HG02973 (cell line): ENCODE results near the gene DHX58.

Experiments used
- ATAC-seq: cut with Tn5 transposase; IDR thresholded peaks from one replicate; pipeline ENCODE4 v1.9.1; 2021; ENCODE audit warnings: moderate library complexity; ENCODE audit not compliant: unreplicated experiment

DHX58 gene

DNA sequence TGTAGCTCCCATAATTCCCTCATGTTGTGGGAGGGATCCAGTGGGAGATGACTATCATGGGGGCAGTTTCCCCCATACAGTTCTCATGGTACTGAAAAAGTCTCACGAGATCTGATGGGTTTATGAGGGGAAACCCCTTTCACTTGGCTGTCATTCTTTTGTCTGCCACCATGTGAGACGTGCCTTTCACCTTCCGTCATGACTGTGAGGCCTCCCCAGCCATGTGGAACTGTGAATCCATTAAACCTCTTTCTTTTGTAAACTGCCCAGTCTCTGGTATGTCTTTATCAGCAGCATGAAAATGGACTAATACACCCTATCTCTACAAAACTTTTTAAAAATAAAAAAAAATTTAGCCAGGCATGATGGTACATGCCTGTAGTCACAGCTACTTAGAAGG is 55.9 kb downstream of the DHX58 start:
- ATAC-seq, result no peak

GRCh38 chr17:42055496-42055895 is 57.0 kb downstream of the DHX58 start:
- ATAC-seq, result no peak

GRCh38 chr17:42055027-42055426 is 57.5 kb downstream of the DHX58 start:
- no peak for ATAC-seq

GRCh38 chr17:42053731-42054500 is 58.6 kb downstream of the DHX58 start:
- no peak for ATAC-seq

GRCh38 chr17:42052346-42052877 is 60.1 kb downstream of the DHX58 start:
- no peak for ATAC-seq

GRCh38 chr17:42051645-42052044 is 60.9 kb downstream of the DHX58 start:
- no peak for ATAC-seq
